ENCODE data around the gene RNF40.

GRCh38 chr16:30766206-30766932 lies 4.2 kb downstream of the RNF40 start:
- TF ChIP-seq CTCF (IDR thresholded peaks at IDR 0.05) (no peak), POLR2A (IDR thresholded peaks at IDR 0.05) (no peak)
